Superior temporal gyrus (tissue), 1 donor: ENCODE data around the gene CCDC28B.

Experiments used
- DNase-seq: peaks from one replicate; pipeline ENCODE4 v3.0.0-alpha.2; 2016; ENCODE audit errors: extremely low spot score

Gene CCDC28B

DNA sequence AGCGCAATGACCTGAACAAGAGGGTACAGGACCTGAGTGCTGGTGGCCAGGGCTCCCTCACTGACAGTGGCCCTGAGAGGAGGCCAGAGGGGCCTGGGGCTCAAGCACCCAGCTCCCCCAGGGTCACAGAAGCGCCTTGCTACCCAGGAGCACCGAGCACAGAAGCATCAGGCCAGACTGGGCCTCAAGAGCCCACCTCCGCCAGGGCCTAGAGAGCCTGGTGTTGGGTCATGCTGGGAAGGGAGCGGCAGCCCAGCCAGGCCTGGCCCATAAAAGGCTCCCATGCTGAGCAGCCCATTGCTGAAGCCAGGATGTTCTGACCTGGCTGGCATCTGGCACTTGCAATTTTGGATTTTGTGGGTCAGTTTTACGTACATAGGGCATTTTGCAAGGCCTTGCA, 5.4 kb upstream of the CCDC28B start:
- no peak for DNase-seq

- DNase-seq = no peak
Observed at GRCh38 chr1:32195531-32195930, 4.9 kb upstream of the CCDC28B start.

GRCh38 chr1:32195972-32196823, 4.2 kb upstream of the CCDC28B start:
- peak; percentile 39 for DNase-seq

DNA sequence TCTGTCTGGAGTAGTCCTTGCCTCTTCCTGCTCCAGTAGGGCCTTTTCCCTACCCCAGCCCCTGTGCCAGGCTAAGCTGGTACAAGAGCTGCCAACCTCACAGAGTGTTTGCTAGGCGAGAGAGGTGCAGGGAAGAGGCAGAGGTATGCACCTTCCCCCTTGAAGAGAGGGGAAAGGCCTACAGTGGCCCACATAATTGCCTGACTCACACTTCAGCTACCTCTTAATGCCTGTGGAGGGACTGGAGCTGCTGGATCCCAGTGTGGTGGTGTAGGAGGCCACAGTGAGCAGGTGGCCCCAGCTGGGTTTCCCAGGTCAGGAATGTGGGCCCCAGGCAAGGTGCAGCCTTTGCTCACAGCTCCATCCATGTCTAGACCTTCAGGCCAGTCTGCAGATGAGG, 3.3 kb upstream of the CCDC28B start:
- DNase-seq = no peak

DNA sequence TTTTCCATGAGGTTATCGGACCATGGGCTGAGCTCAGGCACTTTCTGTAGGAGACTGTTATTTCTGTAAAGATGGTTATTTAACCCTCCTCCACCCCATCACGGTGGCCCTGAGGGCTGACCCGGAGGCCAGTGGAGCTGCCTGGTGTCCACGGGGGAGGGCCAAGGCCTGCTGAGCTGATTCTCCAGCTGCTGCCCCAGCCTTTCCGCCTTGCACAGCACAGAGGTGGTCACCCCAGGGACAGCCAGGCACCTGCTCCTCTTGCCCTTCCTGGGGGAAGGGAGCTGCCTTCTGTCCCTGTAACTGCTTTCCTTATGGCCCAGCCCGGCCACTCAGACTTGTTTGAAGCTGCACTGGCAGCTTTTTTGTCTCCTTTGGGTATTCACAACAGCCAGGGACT, 2.6 kb upstream of the CCDC28B start:
- no peak for DNase-seq

DNA sequence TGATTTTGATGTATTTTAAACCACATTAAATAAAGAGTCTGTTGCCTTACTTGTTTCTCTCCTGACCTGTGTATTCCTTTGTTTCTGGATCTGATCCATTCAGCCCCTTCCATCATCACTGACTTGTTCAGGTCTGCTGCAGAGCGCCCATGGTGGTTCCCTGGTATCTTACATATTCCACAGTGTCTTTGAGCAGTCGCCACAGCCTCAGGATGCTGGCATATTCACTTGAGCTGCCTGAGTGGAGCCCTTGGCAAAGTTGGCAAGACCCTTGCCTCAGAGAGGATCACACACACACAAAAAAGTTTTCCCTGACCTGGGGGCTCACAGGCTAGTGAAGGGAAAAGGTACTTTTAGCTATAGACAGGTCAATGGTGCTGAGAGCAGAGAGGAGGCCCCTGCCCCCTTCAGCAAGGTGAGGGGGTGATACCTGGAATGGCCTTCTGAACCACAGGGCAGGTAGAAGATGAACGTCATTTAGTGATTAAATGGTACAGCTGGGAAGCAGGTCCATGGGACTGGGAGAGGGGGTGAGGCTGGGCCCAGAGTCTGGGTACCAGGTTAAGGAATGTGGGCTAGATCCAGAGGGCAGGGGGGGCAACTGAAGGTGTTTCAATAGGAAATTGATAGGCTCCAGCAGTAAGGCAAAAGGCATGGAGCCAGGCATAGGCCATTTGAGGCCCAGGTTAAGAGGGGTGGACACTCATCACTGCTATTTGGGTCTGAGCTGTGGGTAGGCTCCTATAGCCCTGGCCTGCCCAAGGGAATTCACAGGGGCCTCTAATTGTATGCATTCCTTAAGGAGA, 2.0 kb upstream of the CCDC28B start:
- DNase-seq = no peak

DNA sequence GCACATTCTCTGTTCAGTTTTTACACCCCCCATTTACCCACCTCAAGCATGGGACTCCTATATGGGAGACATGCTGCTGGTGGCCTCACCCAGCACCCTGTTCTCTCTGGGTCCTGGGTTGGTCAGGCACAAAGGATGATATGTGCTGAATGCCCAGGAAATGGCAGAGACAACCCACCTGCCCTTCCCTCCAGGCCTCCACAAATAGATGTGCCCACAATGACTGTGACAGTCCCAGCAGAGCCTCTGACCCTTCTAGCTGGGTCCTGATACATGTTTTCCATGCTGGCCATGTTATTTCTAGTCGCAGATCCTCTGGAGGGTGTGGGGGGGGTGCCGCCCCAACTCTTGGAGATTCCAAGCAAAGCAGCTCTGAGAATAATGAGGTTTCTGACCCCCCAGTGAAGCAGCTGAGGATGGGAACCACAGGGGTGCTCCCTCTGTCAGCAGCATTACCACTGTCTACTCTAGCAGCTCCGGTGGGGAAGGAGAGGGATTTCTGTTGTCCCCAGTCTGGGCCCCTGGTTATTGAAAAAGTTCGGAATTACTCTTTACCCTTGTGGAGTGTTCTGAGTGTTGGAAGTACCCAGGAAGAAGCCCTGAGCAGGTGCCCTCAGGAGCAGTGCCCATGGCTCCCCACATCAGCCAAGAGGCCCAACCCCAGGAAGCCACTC, 1.2 kb upstream of the CCDC28B start:
- no peak for DNase-seq

DNA sequence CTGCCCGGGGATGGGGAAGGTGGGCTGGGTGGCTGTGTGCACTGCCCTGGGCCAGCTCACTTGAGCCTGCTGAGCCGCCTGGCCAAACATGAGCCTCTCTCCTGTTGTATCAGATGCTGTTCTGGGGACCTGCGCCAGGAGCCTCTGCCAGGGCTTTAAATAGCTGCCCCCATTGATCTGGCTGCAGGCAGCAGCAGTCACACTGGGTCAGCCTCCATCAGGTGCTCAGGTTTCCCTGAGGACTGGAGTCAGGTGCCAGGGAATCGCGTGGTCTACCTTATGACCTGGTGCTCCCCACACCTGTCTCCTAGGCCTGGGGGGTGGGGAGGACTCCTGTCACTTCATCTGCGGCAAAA, 700 bp upstream of the CCDC28B start:
- no peak for DNase-seq

DNA sequence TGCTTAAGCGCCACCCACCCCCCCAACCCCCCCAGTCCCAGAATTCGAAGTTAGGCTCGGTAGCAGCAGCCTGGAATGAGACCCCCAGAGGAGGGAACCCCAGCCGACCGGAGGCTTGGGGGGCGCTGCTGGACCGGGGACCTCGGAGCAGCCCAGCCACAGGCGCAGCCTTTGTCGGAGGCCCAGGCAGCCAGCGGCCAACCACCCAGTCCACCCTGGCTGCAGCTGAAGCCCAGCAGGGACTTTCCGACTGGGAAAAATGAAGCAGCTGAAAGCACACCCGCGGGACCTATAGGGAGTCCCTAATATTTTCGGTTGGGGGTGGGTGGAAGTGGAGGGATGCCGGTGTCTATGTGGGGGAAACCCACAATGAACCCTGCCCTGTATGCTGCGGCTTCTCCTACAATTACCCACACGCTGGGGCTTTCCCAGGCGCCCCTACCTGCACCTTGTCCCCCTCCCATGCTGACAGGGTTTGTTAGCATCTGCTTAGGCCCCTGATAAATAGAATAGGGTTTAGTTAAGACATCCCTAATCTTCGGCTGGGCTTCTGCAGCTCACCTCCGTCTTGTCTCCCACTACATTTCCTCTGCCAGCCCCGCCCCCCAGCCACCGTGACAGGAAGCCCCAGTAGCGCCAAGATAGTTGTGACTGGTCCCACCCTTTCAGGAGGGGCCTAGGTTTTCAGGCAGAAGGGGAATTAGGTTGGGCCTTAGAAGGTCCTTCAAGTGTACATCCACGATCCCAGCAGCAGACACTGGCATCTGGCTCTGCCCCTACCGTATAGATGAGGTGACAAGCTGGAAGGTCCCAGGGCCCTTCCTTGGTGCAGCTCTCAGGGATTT, 838 bp downstream of the CCDC28B start:
- no peak for DNase-seq

- DNase-seq = no peak
Observed at GRCh38 chr1:32204943-32205361, 4.6 kb downstream of the CCDC28B start.

DNA sequence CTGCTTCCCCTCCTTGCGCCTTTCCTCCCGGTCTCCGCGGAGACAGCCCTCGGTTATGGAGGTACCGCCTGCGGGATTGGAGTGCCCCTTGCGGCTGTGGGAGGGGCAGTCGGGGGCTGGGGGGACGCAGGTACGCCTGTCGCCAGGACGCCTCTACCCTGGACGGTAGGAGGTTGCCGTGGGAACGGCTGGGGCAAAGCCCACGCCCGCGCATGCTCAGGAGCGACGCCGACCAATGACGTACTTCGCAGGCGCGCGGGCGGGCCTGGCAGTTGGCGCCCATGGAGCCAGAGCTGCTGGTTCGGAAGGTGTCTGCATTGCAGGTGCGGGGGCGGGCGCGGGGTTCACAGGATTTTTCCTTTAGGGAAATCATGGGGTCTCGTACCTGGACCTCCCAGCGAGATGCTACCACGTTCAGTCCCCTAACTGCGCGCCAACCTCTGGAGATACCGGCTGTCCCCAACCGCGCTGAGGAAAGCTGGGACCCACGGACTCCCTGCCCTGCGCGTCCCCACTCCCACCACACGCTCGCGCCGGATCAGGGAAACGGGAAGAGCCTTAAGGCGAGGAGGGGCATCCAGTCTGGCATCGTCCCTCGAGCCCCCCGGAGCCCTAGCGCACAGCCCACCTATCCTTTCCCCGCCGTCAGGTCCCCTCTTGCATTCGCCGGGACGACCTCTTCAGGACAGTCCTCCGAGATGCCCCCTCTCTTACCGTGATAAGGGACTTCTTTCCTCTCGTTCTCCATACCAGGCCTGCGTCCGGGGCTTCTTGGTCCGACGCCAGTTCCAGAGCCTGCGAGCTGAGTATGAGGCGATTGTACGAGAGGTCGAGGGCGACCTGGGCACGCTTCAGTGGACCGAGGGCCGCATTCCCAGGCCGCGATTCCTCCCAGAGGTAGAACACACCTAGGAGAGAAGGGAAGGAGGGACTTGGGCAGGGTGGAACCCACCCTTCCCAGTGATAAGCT, 5.3 kb downstream of the CCDC28B start, which contains the start of gene IQCC:
TSS of gene IQCC (plus strand) at position 271 of the 970 bp plus-strand sequence. CDS start at position 282, 11 bp downstream.
- peak; percentile 89 for DNase-seq

- DNase-seq = no peak
Observed at GRCh38 chr1:32208469-32208868, 8.1 kb downstream of the CCDC28B start.

- DNase-seq = no peak
Observed at GRCh38 chr1:32208891-32209328, 8.5 kb downstream of the CCDC28B start, which contains the start of gene DCDC2B. DCDC2B (plus strand) TSS chr1:32209089; CDS start chr1:32209094, 5 bp downstream.

DNA sequence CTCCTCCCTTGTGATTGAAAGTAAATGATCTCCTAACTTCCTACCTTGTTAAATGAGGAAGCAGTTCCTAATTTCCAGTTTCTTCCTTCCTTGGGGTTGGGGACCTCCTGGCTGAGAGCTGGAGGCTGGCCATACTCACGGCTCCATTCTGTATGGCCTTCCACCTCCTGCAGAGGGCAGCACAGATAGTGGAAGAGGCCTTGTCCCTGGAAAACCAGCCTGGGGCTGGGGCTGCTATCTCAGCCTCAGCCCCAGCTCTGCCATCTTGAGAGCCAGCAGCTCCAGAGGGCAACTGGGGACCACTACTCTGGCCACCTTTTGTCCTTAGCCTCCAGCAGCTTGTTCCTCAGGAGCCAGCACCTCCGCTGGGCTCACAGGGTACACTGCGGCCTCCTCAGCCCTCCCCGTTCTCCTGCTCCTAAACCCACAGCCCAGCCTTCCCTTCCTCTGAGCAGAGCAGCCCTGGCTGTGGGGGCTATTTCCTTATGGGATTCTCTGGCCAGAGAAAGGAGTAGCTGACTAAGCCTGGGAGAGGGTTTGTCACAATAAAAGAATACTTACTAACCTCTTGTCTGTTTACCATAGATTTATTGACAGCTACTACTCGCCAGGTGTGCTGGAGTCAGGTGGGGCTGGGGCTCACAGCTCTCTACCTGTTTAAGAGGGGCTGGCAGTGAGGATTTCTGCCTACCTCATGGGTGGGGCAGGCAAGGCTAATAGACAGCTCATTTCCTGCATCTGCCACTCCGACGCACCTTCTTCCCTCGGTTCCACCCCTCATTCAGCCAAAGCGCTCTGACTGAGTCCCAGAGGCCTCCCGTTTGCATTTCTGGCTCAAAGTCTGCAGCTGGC, 15.5 kb downstream of the CCDC28B start:
- peak; percentile 78 for DNase-seq

DNA sequence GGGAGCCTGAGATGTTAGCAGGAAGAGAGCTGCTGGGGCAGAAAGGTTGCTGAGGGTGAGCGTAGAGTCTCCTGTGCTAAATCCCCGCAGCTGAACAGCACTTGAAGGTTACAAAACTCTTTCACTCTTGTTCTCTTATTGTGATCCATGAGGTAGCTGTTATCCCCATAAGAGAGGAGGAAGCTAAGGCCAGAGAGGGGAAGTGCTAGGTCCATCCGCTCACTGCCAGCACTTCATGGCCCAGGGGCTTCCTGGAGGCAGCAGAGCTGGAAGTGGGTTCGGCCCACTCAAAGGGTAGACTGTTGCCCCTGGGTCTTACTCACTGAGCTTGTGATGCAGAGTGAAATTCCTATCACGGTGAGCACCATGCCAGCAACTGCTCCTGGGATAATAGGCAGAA, 16.2 kb downstream of the CCDC28B start:
- no peak for DNase-seq

GRCh38 chr1:32219022-32219421, 18.6 kb downstream of the CCDC28B start:
- DNase-seq = no peak

DNA sequence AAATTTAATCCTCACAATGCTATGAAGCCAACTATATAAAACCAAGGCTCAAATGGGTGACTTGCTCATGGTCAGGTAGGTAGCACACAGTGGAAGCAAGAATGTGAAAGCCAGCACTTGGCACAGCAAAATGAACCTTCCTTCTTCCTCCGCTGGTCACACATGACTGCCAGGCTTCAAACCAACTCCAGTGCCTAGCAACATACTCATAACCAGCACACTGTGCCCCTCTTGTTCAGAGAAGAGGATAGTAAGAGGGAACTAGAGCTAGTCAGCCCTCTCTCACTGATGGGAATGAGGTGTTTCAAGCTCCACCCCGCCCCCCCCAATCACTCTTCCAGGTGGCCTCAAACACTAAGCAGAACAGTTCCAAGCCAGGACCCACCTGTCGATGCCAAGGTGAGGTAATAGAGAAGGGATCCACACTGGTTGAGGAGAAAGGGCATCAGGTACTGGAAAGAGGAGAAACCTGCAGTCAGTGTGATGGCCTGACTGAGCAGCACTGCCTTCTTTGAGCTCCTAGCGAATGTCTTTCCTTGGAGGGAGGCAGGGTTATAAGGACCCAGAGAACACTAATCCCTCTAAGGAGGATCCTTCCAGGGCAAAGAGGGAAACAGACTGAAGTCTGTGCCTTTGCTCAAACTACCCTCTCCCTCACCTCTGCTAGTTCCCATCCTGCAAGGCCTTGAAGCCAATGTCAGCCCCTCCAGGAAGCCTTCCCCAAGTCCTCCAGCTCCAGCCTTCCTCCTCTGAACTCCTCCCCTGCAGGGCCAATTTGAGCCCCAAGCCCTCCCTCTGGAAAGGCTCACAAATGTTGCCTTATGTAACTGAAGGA, 20.6 kb downstream of the CCDC28B start:
- DNase-seq = no peak

DNA sequence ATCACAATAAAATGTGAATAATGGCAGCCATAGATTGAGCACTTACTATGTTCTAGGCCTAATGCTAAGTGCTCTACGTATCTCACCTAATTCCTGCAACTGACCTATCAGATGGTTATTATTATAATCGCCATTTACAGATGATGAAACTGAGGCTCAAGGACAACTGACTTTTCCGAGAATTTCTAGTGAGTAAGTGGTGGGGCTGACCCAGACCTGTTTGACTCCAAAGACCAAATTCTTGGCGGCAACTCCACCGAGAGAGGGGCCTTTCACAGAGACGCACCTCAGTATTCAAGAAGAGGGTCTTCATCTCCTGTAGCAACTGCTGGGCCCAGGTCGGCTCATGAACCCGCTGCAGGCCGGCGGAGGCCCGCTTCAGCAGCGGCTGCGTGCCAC, 21.2 kb downstream of the CCDC28B start:
- DNase-seq = no peak
